Uterus (tissue), 4 donors: Measurements from ENCODE around the gene NOL4L. TPM values are rescaled to one million over a fixed set of nuclear protein-coding genes. Genes with fewer than 3 reads are reported as not detected.

ENCODE experiments used
- DNase-seq, 2 donors: peaks; one replicate each; pipeline ENCODE4 v3.0.0-alpha.2; 2019 to 2020
- H3K27ac ChIP-seq, 2 donors: fragments of 200-600 bp; sonication (generic); 1 replicate in 1 of 2; 2 replicates in 1 of 2; pipeline ENCODE4 v1.5.1; 2016 to 2018
- H3K27me3 ChIP-seq, 2 donors: fragments of 200-600 bp; sonication (generic); one replicate each; pipeline ENCODE4 v1.5.1; 2018 to 2019; ENCODE audit warnings: control low read depth in 1 of 2
- H3K36me3 ChIP-seq, 2 donors: fragments of 200-600 bp; sonication (generic); one replicate each; pipeline ENCODE4 v1.5.1; 2019; ENCODE audit warnings: control low read depth in 1 of 2
- H3K4me1 ChIP-seq, 2 donors: fragments of 200-600 bp; sonication (generic); one replicate each; pipeline ENCODE4 v1.5.1; 2018 to 2019; ENCODE audit warnings: control low read depth in 1 of 2
- H3K4me3 ChIP-seq, 2 donors: fragments of 200-600 bp; sonication (generic); 1 replicate in 1 of 2; 2 replicates in 1 of 2; pipeline ENCODE4 v1.5.1; 2018 to 2019; ENCODE audit warnings: mild to moderate bottlenecking in 1 of 2
- H3K9me3 ChIP-seq, 2 donors: fragments of 200-600 bp; sonication (generic); one replicate each; pipeline ENCODE4 v1.5.1; 2019; ENCODE audit warnings: control low read depth in 1 of 2
- CTCF ChIP-seq, 4 experiments: fragments of 200-600 bp in 2 of 4; fragments of 450-650 bp in 2 of 4; sonication (generic) in 2 of 4; IDR thresholded peaks; one replicate each; pipeline ENCODE4 v1.5.1; 2016 to 2019; ENCODE audit warnings: antibody characterized with exemption in 4 of 4, mild to moderate bottlenecking in 2 of 4, moderate library complexity in 1 of 4
- POLR2A ChIP-seq, 2 donors: fragments of 450-650 bp; IDR thresholded peaks; one replicate each; pipeline ENCODE4 v1.6.1; 2016; ENCODE audit warnings: antibody characterized with exemption in 2 of 2, mild to moderate bottlenecking in 1 of 2, moderate library complexity in 1 of 2
- intact Hi-C: fragments of 100-400 bp; cut with DNase I; formaldehyde crosslinking; loops from one replicate; pipeline ENCODE4 v1.15.1; 2023; ENCODE audit warnings: low total_unique reads
- total RNA-seq, 4 donors: library from RNA; depleted of rRNA in 3 of 4; stranded (reverse); fragments of >200 nt in 3 of 4; gene quantifications; one replicate each; pipeline versions ENCODE4 v1.1.0 to v1.2.4, GENCODE V29; 2014 to 2023
- donor health status: DM: yes; HTN: yes; CAD: no.

NOL4L gene
- total RNA-seq, 4 donors from 2014 or later, result 6.2 to 31.1 (median 9.6) TPM

GRCh38 chr20:32629813-32630212 is 44.7 kb upstream of the NOL4L start:
- intact Hi-C loops, result no loop called here
- H3K36me3 ChIP-seq, result no peaks in the 10 kb centered on the region
- H3K9me3 ChIP-seq, result no peaks in the 10 kb centered on the region
- no peak overlapping the region for H3K4me3 ChIP-seq
- no peak overlapping the region for H3K27ac ChIP-seq
- TF ChIP-seq CTCF (IDR thresholded peaks at IDR 0.05), result no peak
- TF ChIP-seq POLR2A (IDR thresholded peaks at IDR 0.05), result no peak
- no peaks in the 10 kb centered on the region for H3K27me3 ChIP-seq
- no peak for DNase-seq
- no peaks in the 10 kb centered on the region for H3K4me1 ChIP-seq

GRCh38 chr20:32628960-32629530 is 43.9 kb upstream of the NOL4L start:
- TF ChIP-seq CTCF (IDR thresholded peaks at IDR 0.05) (no peak), POLR2A (IDR thresholded peaks at IDR 0.05) (no peak)
- no peaks in the 10 kb centered on the region for H3K27me3 ChIP-seq
- no peaks in the 10 kb centered on the region for H3K9me3 ChIP-seq
- intact Hi-C loops, result no loop called here
- H3K36me3 ChIP-seq, result no peaks in the 10 kb centered on the region
- H3K4me3 ChIP-seq, result no peak overlapping the region
- H3K27ac ChIP-seq, result no peak overlapping the region
- no peaks in the 10 kb centered on the region for H3K4me1 ChIP-seq
- DNase-seq, result no peak

- intact Hi-C loops, result no loop called here
- Histone ChIP-seq H3K27me3 (no peaks in the 10 kb centered on the region), H3K4me3 (no peak overlapping the region), H3K27ac (no peak overlapping the region), H3K9me3 (no peaks in the 10 kb centered on the region), H3K4me1 (no peaks in the 10 kb centered on the region), H3K36me3 (no peaks in the 10 kb centered on the region)
- TF ChIP-seq POLR2A (IDR thresholded peaks at IDR 0.05) (no peak), CTCF (IDR thresholded peaks at IDR 0.05) (no peak)
- no peak for DNase-seq
Observed at GRCh38 chr20:32626859-32627636, 41.9 kb upstream of the NOL4L start.

- no peak overlapping the region for H3K27ac ChIP-seq
- no peaks in the 10 kb centered on the region for H3K9me3 ChIP-seq
- no peak overlapping the region for H3K4me3 ChIP-seq
- H3K27me3 ChIP-seq, result no peaks in the 10 kb centered on the region
- H3K4me1 ChIP-seq, result no peaks in the 10 kb centered on the region
- H3K36me3 ChIP-seq, result no peaks in the 10 kb centered on the region
- intact Hi-C loops, result no loop called here
- TF ChIP-seq CTCF (IDR thresholded peaks at IDR 0.05), result no peak
- no peak for TF ChIP-seq POLR2A (IDR thresholded peaks at IDR 0.05)
- DNase-seq, result no peak
Observed at GRCh38 chr20:32626407-32626806, 41.3 kb upstream of the NOL4L start.

GRCh38 chr20:32625996-32626395 is 40.9 kb upstream of the NOL4L start:
- H3K27ac ChIP-seq, result no peak overlapping the region
- no peaks in the 10 kb centered on the region for H3K27me3 ChIP-seq
- no peak for TF ChIP-seq CTCF (IDR thresholded peaks at IDR 0.05)
- no peak for TF ChIP-seq POLR2A (IDR thresholded peaks at IDR 0.05)
- H3K9me3 ChIP-seq, result no peaks in the 10 kb centered on the region
- H3K36me3 ChIP-seq, result no peaks in the 10 kb centered on the region
- no peak for DNase-seq
- H3K4me1 ChIP-seq, result no peaks in the 10 kb centered on the region
- no peak overlapping the region for H3K4me3 ChIP-seq
- intact Hi-C loops, result no loop called here
